ENCODE results near the gene PPA1.

- TF ChIP-seq POLR2A (IDR thresholded peaks at IDR 0.05) (no peak), CTCF (IDR thresholded peaks at IDR 0.05) (no peak), POLR2AphosphoS5 (IDR thresholded peaks at IDR 0.05) (no peak)
Observed at GRCh38 chr10:70174058-70174741, 59.0 kb downstream of the PPA1 start.

Measured in breast epithelium (tissue), 3 donors.